Ovary (tissue), 9 donors: ENCODE measurements around the gene NOVA2. TPM values are rescaled to one million over a fixed set of nuclear protein-coding genes. Genes with fewer than 3 reads are reported as not detected.

ENCODE experiments used
- DNase-seq, 5 donors: peaks; one replicate each; pipeline ENCODE4 v3.0.0-alpha.2; 2019 to 2020
- H3K27ac ChIP-seq, 2 donors: fragments of 200-600 bp; one replicate each; pipeline versions ENCODE4 v1.5.1 to v1.8.0; 2019 to 2022
- H3K27me3 ChIP-seq: fragments of 200-600 bp; one replicate; pipeline ENCODE4 v1.8.0; 2022
- H3K36me3 ChIP-seq: fragments of 200-600 bp; sonication (generic); one replicate; pipeline ENCODE4 v1.5.1; 2019
- H3K4me1 ChIP-seq: one replicate; pipeline ENCODE4 v1.8.1; 2013; ENCODE audit warnings: mild to moderate bottlenecking, moderate library complexity; ENCODE audit not compliant: insufficient read depth
- H3K4me3 ChIP-seq: fragments of 200-600 bp; sonication (generic); one replicate; pipeline ENCODE4 v1.5.1; 2017
- H3K9me3 ChIP-seq, 2 donors: fragments of 200-600 bp in 1 of 2; sonication (generic) in 1 of 2; one replicate each; pipeline versions ENCODE4 v1.5.1 to v1.8.1; 2013 to 2019; ENCODE audit warnings: mild to moderate bottlenecking in 1 of 2, moderate library complexity in 1 of 2
- CTCF ChIP-seq, 3 donors: fragments of 450-650 bp in 2 of 3; fragments of 200-600 bp in 1 of 3; IDR thresholded peaks; one replicate each; pipeline versions ENCODE4 v1.5.1 to v1.8.0; 2016 to 2022; ENCODE audit warnings: antibody characterized with exemption in 3 of 3, mild to moderate bottlenecking in 1 of 3
- EP300 ChIP-seq: sonication (generic); formaldehyde crosslinking; IDR thresholded peaks from one replicate; pipeline ENCODE4 v1.6.1; 2017; ENCODE audit warnings: antibody characterized with exemption
- POLR2A ChIP-seq: fragments of 450-650 bp; IDR thresholded peaks from one replicate; pipeline ENCODE4 v1.6.1; 2017; ENCODE audit warnings: antibody characterized with exemption, mild to moderate bottlenecking, moderate library complexity
- WGBS, 3 donors: extraction: QIAGEN DNeasy Blood & Tissue Kit in 1 of 3; methylation state at CpG; one replicate each; pipeline versions ENCODE4 v1.1.5 to v1.1.7; 2013 to 2017; 5-methylcytosine and 5-hydroxymethylcytosine counted together
- intact Hi-C, 4 donors: fragments of 100-400 bp; cut with DNase I; formaldehyde crosslinking; loops; one replicate each; pipeline versions ENCODE4 v1.11.0 to v1.15.1; 2022 to 2023
- polyA plus RNA-seq, 2 donors: library from polyadenylated mRNA; stranded (reverse); fragments of 200-250 nt in 1 of 2; fragments of 350-450 nt in 1 of 2; fragmentation: Illumina TruSeq in 1 of 2; extraction: RNeasy Lipid Tissue Mini Kit (QIAGEN cat#74804) in 1 of 2; gene quantifications; one replicate each; pipeline ENCODE4 v1.2.3, GENCODE V29; 2013 to 2014
- total RNA-seq, 7 donors: library from RNA; depleted of rRNA in 2 of 7; stranded (reverse); fragments of >200 nt in 2 of 7; fragmentation: NEBNext Ultra II Directional in 3 of 7; extraction: Animal tissue kit (Norgen Biotek cat#: 25700) in 3 of 7; gene quantifications; one replicate each; pipeline versions ENCODE4 v1.1.0 to v1.2.4, GENCODE V29; 2016 to 2023
- donor health status: DM: no; HTN: no; CAD: no; lungs with moderate emphysema.
- donor health status: DM: no; HTN: no; CAD: no.
- donor health status: Bipolar disorder and iron deficiency.
- donor health status: DM: yes; HTN: yes; CAD: no.
- donor health status: DM: no; HTN: no; CAD: no.
- donor health status: DM: yes; HTN: yes; CAD: no.

NOVA2 gene
- total and polyA plus RNA-seq, 9 donors = 0.23 to 4.8 (median 2.2) TPM

- H3K9me3 ChIP-seq = no peaks in the 10 kb centered on the region
- no peaks in the 10 kb centered on the region for H3K4me1 ChIP-seq
- 43 to 47% (median 47%) methylated on average over 10 to 11 of the region's 11 CpGs for WGBS, 3 donors
- H3K36me3 ChIP-seq = no peaks in the 10 kb centered on the region
- TF ChIP-seq EP300 = no peak
- TF ChIP-seq CTCF (IDR thresholded peaks at IDR 0.05) = no peak
- no peak for DNase-seq
- H3K27ac ChIP-seq = no peak overlapping the region
- H3K4me3 ChIP-seq = no peak overlapping the region
- intact Hi-C loops = loop anchor here in 1 of 4 donors (10.0 kb wide), 1 partner anchor 513 kb away; no protein-coding TSS in a partner anchor
- no peaks in the 10 kb centered on the region for H3K27me3 ChIP-seq
Observed at GRCh38 chr19:46021531-46022041, 47.9 kb upstream of the NOVA2 start.

GRCh38 chr19:46020819-46021125 is 47.1 kb upstream of the NOVA2 start:
- intact Hi-C loops = loop anchor here in 1 of 4 donors (10.0 kb wide), 1 partner anchor 514 kb away; no protein-coding TSS in a partner anchor
- Histone ChIP-seq H3K36me3 (no peaks in the 10 kb centered on the region), H3K9me3 (no peaks in the 10 kb centered on the region), H3K27ac (no peak overlapping the region), H3K4me3 (no peak overlapping the region), H3K27me3 (no peaks in the 10 kb centered on the region), H3K4me1 (peaks cover 6% of the 10 kb centered on the region)
- DNase-seq = no peak
- 86 to 91% (median 88%) methylated on average over 7 of the region's 7 CpGs for WGBS, 3 donors
- TF ChIP-seq EP300 (no peak), CTCF (IDR thresholded peaks at IDR 0.05) (no peak), POLR2A (no peak)

GRCh38 chr19:46019270-46019669 is 45.6 kb upstream of the NOVA2 start:
- H3K9me3 ChIP-seq = no peaks in the 10 kb centered on the region
- no peak overlapping the region for H3K27ac ChIP-seq
- H3K27me3 ChIP-seq = peaks cover 4% of the 10 kb centered on the region
- WGBS, 3 donors = 89 to 94% (median 94%) methylated on average over 12 to 13 of the region's 13 CpGs
- no peak for DNase-seq
- intact Hi-C loops = no loop called here
- TF ChIP-seq CTCF (IDR thresholded peaks at IDR 0.05) (no peak), POLR2A (no peak), EP300 (no peak)
- H3K36me3 ChIP-seq = no peaks in the 10 kb centered on the region
- no peak overlapping the region for H3K4me3 ChIP-seq
- peaks cover 8% of the 10 kb centered on the region for H3K4me1 ChIP-seq

- 90 to 93% (median 92%) methylated on average over 10 of the region's 10 CpGs for WGBS, 3 donors
- no peaks in the 10 kb centered on the region for H3K36me3 ChIP-seq
- peaks cover 8% of the 10 kb centered on the region for H3K4me1 ChIP-seq
- no peak overlapping the region for H3K27ac ChIP-seq
- TF ChIP-seq CTCF (IDR thresholded peaks at IDR 0.05) = no peak
- no peak for TF ChIP-seq EP300
- H3K27me3 ChIP-seq = peaks cover 4% of the 10 kb centered on the region
- DNase-seq = no peak
- no peak overlapping the region for H3K4me3 ChIP-seq
- H3K9me3 ChIP-seq = no peaks in the 10 kb centered on the region
- intact Hi-C loops = no loop called here
Observed at GRCh38 chr19:46018729-46019251, 45.1 kb upstream of the NOVA2 start.
